ENCODE data around the gene GPR183. TPM values are rescaled to one million over a fixed set of nuclear protein-coding genes. Genes with fewer than 3 reads are reported as not detected.

GPR183 gene
- polyA plus RNA-seq, 1 donor, result 7.3 TPM

GRCh38 chr13:99326012-99326411 lies 18.8 kb upstream of the GPR183 start:
- H3K9me3 ChIP-seq (ENCODE audit: control insufficient read depth, low read depth, low read length), result no peaks in the 10 kb centered on the region
- H3K27ac ChIP-seq (ENCODE audit: low read length), result no peak overlapping the region
- H3K4me1 ChIP-seq (ENCODE audit: control insufficient read depth, insufficient read depth, low read length), result no peaks in the 10 kb centered on the region
- no peak overlapping the region for H3K4me3 ChIP-seq (ENCODE audit: low read length)
- peaks cover 10% of the 10 kb centered on the region for H3K36me3 ChIP-seq (ENCODE audit: control insufficient read depth, insufficient read depth, low read length)
- DNase-seq, result no peak
- H3K27me3 ChIP-seq (ENCODE audit: control insufficient read depth, insufficient read depth, low read length), result no peaks in the 10 kb centered on the region

- H3K27me3 ChIP-seq (ENCODE audit: control insufficient read depth, insufficient read depth, low read length), result no peaks in the 10 kb centered on the region
- no peaks in the 10 kb centered on the region for H3K4me1 ChIP-seq (ENCODE audit: control insufficient read depth, insufficient read depth, low read length)
- WGBS (ENCODE audit: insufficient coverage, low lambda C conversion rate), result 93% methylated on average over 3 of the region's 3 CpGs
- no peak overlapping the region for H3K4me3 ChIP-seq (ENCODE audit: low read length)
- DNase-seq, result no peak
- H3K9me3 ChIP-seq (ENCODE audit: control insufficient read depth, low read depth, low read length), result no peaks in the 10 kb centered on the region
- no peak overlapping the region for H3K27ac ChIP-seq (ENCODE audit: low read length)
- H3K36me3 ChIP-seq (ENCODE audit: control insufficient read depth, insufficient read depth, low read length), result peaks cover 14% of the 10 kb centered on the region
Measured at GRCh38 chr13:99323488-99323887, 16.3 kb upstream of the GPR183 start.

GRCh38 chr13:99322297-99323103 lies 15.3 kb upstream of the GPR183 start:
- no peak for DNase-seq
- WGBS (ENCODE audit: insufficient coverage, low lambda C conversion rate), result 67% methylated on average over 1 of the region's 10 CpGs
- H3K27ac ChIP-seq (ENCODE audit: low read length), result no peak overlapping the region
- no peaks in the 10 kb centered on the region for H3K4me1 ChIP-seq (ENCODE audit: control insufficient read depth, insufficient read depth, low read length)
- no peaks in the 10 kb centered on the region for H3K9me3 ChIP-seq (ENCODE audit: control insufficient read depth, low read depth, low read length)
- no peaks in the 10 kb centered on the region for H3K27me3 ChIP-seq (ENCODE audit: control insufficient read depth, insufficient read depth, low read length)
- no peak overlapping the region for H3K4me3 ChIP-seq (ENCODE audit: low read length)
- peaks cover 14% of the 10 kb centered on the region for H3K36me3 ChIP-seq (ENCODE audit: control insufficient read depth, insufficient read depth, low read length)

- Histone ChIP-seq H3K27ac (ENCODE audit: low read length) (no peak overlapping the region), H3K36me3 (ENCODE audit: control insufficient read depth, insufficient read depth, low read length) (peaks cover 14% of the 10 kb centered on the region), H3K4me1 (ENCODE audit: control insufficient read depth, insufficient read depth, low read length) (no peaks in the 10 kb centered on the region), H3K4me3 (ENCODE audit: low read length) (no peak overlapping the region), H3K27me3 (ENCODE audit: control insufficient read depth, insufficient read depth, low read length) (no peaks in the 10 kb centered on the region), H3K9me3 (ENCODE audit: control insufficient read depth, low read depth, low read length) (no peaks in the 10 kb centered on the region)
- no peak for DNase-seq
Measured at GRCh38 chr13:99321709-99322108, 14.5 kb upstream of the GPR183 start.

GRCh38 chr13:99320693-99321481 lies 13.7 kb upstream of the GPR183 start:
- DNase-seq, result no peak
- Histone ChIP-seq H3K27ac (ENCODE audit: low read length) (no peak overlapping the region), H3K4me3 (ENCODE audit: low read length) (no peak overlapping the region), H3K36me3 (ENCODE audit: control insufficient read depth, insufficient read depth, low read length) (peaks cover 19% of the 10 kb centered on the region), H3K27me3 (ENCODE audit: control insufficient read depth, insufficient read depth, low read length) (no peaks in the 10 kb centered on the region), H3K9me3 (ENCODE audit: control insufficient read depth, low read depth, low read length) (no peaks in the 10 kb centered on the region), H3K4me1 (ENCODE audit: control insufficient read depth, insufficient read depth, low read length) (no peaks in the 10 kb centered on the region)
- WGBS (ENCODE audit: insufficient coverage, low lambda C conversion rate), result no CpG with 5 or more reads among the region's 5 CpGs

- no peaks in the 10 kb centered on the region for H3K4me1 ChIP-seq (ENCODE audit: control insufficient read depth, insufficient read depth, low read length)
- no peak for DNase-seq
- H3K36me3 ChIP-seq (ENCODE audit: control insufficient read depth, insufficient read depth, low read length), result peaks cover 24% of the 10 kb centered on the region
- H3K4me3 ChIP-seq (ENCODE audit: low read length), result no peak overlapping the region
- 100% methylated on average over 3 of the region's 6 CpGs for WGBS (ENCODE audit: insufficient coverage, low lambda C conversion rate)
- no peaks in the 10 kb centered on the region for H3K9me3 ChIP-seq (ENCODE audit: control insufficient read depth, low read depth, low read length)
- H3K27ac ChIP-seq (ENCODE audit: low read length), result no peak overlapping the region
- H3K27me3 ChIP-seq (ENCODE audit: control insufficient read depth, insufficient read depth, low read length), result no peaks in the 10 kb centered on the region
Measured at GRCh38 chr13:99316657-99317256, 9.6 kb upstream of the GPR183 start.

- Histone ChIP-seq H3K4me3 (ENCODE audit: low read length) (no peak overlapping the region), H3K27ac (ENCODE audit: low read length) (no peak overlapping the region), H3K27me3 (ENCODE audit: control insufficient read depth, insufficient read depth, low read length) (no peaks in the 10 kb centered on the region), H3K4me1 (ENCODE audit: control insufficient read depth, insufficient read depth, low read length) (no peaks in the 10 kb centered on the region), H3K36me3 (ENCODE audit: control insufficient read depth, insufficient read depth, low read length) (peaks cover 24% of the 10 kb centered on the region), H3K9me3 (ENCODE audit: control insufficient read depth, low read depth, low read length) (no peaks in the 10 kb centered on the region)
- 100% methylated on average over 1 of the region's 2 CpGs for WGBS (ENCODE audit: insufficient coverage, low lambda C conversion rate)
- no peak for DNase-seq
Measured at GRCh38 chr13:99316224-99316623, 9.0 kb upstream of the GPR183 start.

GRCh38 chr13:99315186-99315585 lies 8.0 kb upstream of the GPR183 start:
- Histone ChIP-seq H3K27ac (ENCODE audit: low read length) (no peak overlapping the region), H3K27me3 (ENCODE audit: control insufficient read depth, insufficient read depth, low read length) (no peaks in the 10 kb centered on the region), H3K9me3 (ENCODE audit: control insufficient read depth, low read depth, low read length) (no peaks in the 10 kb centered on the region), H3K4me1 (ENCODE audit: control insufficient read depth, insufficient read depth, low read length) (no peaks in the 10 kb centered on the region), H3K4me3 (ENCODE audit: low read length) (no peak overlapping the region), H3K36me3 (ENCODE audit: control insufficient read depth, insufficient read depth, low read length) (peaks cover 24% of the 10 kb centered on the region)
- WGBS (ENCODE audit: insufficient coverage, low lambda C conversion rate), result 100% methylated on average over 4 of the region's 6 CpGs
- no peak for DNase-seq

GRCh38 chr13:99314640-99315176 lies 7.5 kb upstream of the GPR183 start:
- no peak overlapping the region for H3K27ac ChIP-seq (ENCODE audit: low read length)
- no peak overlapping the region for H3K4me3 ChIP-seq (ENCODE audit: low read length)

GRCh38 chr13:99313941-99314340 lies 6.7 kb upstream of the GPR183 start:
- H3K36me3 ChIP-seq (ENCODE audit: control insufficient read depth, insufficient read depth, low read length), result peaks cover 22% of the 10 kb centered on the region

More at GRCh38 chr13:99314640-99315176, 7.5 kb upstream of the GPR183 start:
- H3K27me3 ChIP-seq (ENCODE audit: control insufficient read depth, insufficient read depth, low read length), result no peaks in the 10 kb centered on the region
- no peaks in the 10 kb centered on the region for H3K9me3 ChIP-seq (ENCODE audit: control insufficient read depth, low read depth, low read length)
- DNase-seq, result peak in 1 of 2 donors; percentile 9
- H3K4me1 ChIP-seq (ENCODE audit: control insufficient read depth, insufficient read depth, low read length), result no peaks in the 10 kb centered on the region
- WGBS (ENCODE audit: insufficient coverage, low lambda C conversion rate), result 73% methylated on average over 2 of the region's 10 CpGs
- H3K36me3 ChIP-seq (ENCODE audit: control insufficient read depth, insufficient read depth, low read length), result peaks cover 25% of the 10 kb centered on the region

More at GRCh38 chr13:99313941-99314340, 6.7 kb upstream of the GPR183 start:
- H3K27ac ChIP-seq (ENCODE audit: low read length), result no peak overlapping the region
- H3K9me3 ChIP-seq (ENCODE audit: control insufficient read depth, low read depth, low read length), result no peaks in the 10 kb centered on the region
- no peaks in the 10 kb centered on the region for H3K4me1 ChIP-seq (ENCODE audit: control insufficient read depth, insufficient read depth, low read length)
- DNase-seq, result no peak
- WGBS (ENCODE audit: insufficient coverage, low lambda C conversion rate), result 56% methylated on average over 1 of the region's 1 CpG
- no peaks in the 10 kb centered on the region for H3K27me3 ChIP-seq (ENCODE audit: control insufficient read depth, insufficient read depth, low read length)
- H3K4me3 ChIP-seq (ENCODE audit: low read length), result no peak overlapping the region

Data from large intestine (tissue), 3 donors.